ENCODE results near the gene ZG16.

GRCh38 chr16:29784901-29785500 lies 6.9 kb downstream of the ZG16 start:
- TF ChIP-seq CTCF (IDR thresholded peaks at IDR 0.05; ENCODE audit: low read depth, low read length) (peak; percentile 52), EZH2phosphoT487 (IDR thresholded peaks at IDR 0.05; ENCODE audit: low read depth) (no peak)
